H9 (cell line): Measurements from ENCODE around the gene DPH6. TPM values are rescaled to one million over a fixed set of nuclear protein-coding genes. Genes with fewer than 3 reads are reported as not detected.

Source experiments
- DNase-seq: peaks from one replicate; pipeline ENCODE4 v3.0.0-alpha.2; 2017
- H2AFZ ChIP-seq: one replicate; pipeline ENCODE4 v1.6.1; 2013; ENCODE audit warnings: mild to moderate bottlenecking, low read length, control low read depth, moderate library complexity
- H2AK5ac ChIP-seq: 2 replicates; pipeline ENCODE4 v1.6.1; 2013; ENCODE audit warnings: low read length, control low read depth, mixed read lengths; ENCODE audit not compliant: insufficient read length
- H2BK120ac ChIP-seq: one replicate; pipeline ENCODE4 v1.6.1; 2013; ENCODE audit warnings: low read depth, mild to moderate bottlenecking, low read length, control low read depth, inconsistent platforms; ENCODE audit not compliant: poor library complexity, severe bottlenecking
- H2BK12ac ChIP-seq: 2 replicates; pipeline ENCODE4 v1.6.1; 2013; ENCODE audit warnings: low read length, control low read depth, mixed read lengths, low read depth; ENCODE audit not compliant: insufficient read length
- H2BK15ac ChIP-seq: 2 replicates; pipeline ENCODE4 v1.6.1; 2013; ENCODE audit warnings: low read depth, low read length, control low read depth
- H2BK20ac ChIP-seq: one replicate; pipeline ENCODE4 v1.6.1; 2013; ENCODE audit warnings: low read depth, mild to moderate bottlenecking, low read length, control low read depth, inconsistent platforms; ENCODE audit not compliant: poor library complexity, severe bottlenecking
- H2BK5ac ChIP-seq: 2 replicates; pipeline ENCODE4 v1.6.1; 2013; ENCODE audit warnings: low read length, control low read depth, mixed read lengths; ENCODE audit not compliant: insufficient read length
- H3K14ac ChIP-seq: 2 replicates; pipeline ENCODE4 v1.6.1; 2013; ENCODE audit warnings: low read length, control low read depth; ENCODE audit not compliant: insufficient read depth
- H3K18ac ChIP-seq: 2 replicates; pipeline ENCODE4 v1.6.1; 2013; ENCODE audit warnings: low read depth, mild to moderate bottlenecking, mixed read lengths, low read length, control low read depth; ENCODE audit not compliant: insufficient read length
- H3K23ac ChIP-seq: 2 replicates; pipeline ENCODE4 v1.6.1; 2013; ENCODE audit warnings: low read length, control low read depth, mixed read lengths, low read depth; ENCODE audit not compliant: insufficient read length
- H3K23me2 ChIP-seq: 2 replicates; pipeline ENCODE4 v1.6.1; 2013; ENCODE audit warnings: low read depth, mild to moderate bottlenecking, mixed read lengths, low read length, control low read depth; ENCODE audit not compliant: insufficient read length, poor library complexity, severe bottlenecking
- H3K27ac ChIP-seq: 2 replicates; pipeline ENCODE4 v1.5.1; 2013; ENCODE audit warnings: low read length, control low read depth, mixed read lengths, low read depth; ENCODE audit not compliant: insufficient read length
- H3K27me3 ChIP-seq: 2 replicates; pipeline ENCODE4 v1.6.1; 2013; ENCODE audit warnings: low read length, control low read depth, inconsistent platforms; ENCODE audit not compliant: insufficient read depth
- H3K4ac ChIP-seq: 2 replicates; pipeline ENCODE4 v1.6.1; 2013; ENCODE audit warnings: low read depth, mild to moderate bottlenecking, control low read depth, inconsistent platforms, low read length, moderate library complexity
- H3K4me1 ChIP-seq: 2 replicates; pipeline ENCODE4 v1.6.1; 2013; ENCODE audit warnings: low read length, control low read depth, inconsistent platforms; ENCODE audit not compliant: insufficient read depth
- H3K4me2 ChIP-seq: 2 replicates; pipeline ENCODE4 v1.6.1; 2013; ENCODE audit warnings: low read length, control low read depth, mixed read lengths; ENCODE audit not compliant: insufficient read length, insufficient read depth
- H3K56ac ChIP-seq: 2 replicates; pipeline ENCODE4 v1.6.1; 2013; ENCODE audit warnings: low read depth, mild to moderate bottlenecking, mixed read lengths, low read length, control low read depth; ENCODE audit not compliant: insufficient read length
- H3K79me1 ChIP-seq: 2 replicates; pipeline ENCODE4 v1.6.1; 2013; ENCODE audit warnings: low read depth, mild to moderate bottlenecking, moderate library complexity, low read length, control low read depth, inconsistent platforms; ENCODE audit not compliant: insufficient read depth, poor library complexity, severe bottlenecking
- H3K79me2 ChIP-seq: 2 replicates; pipeline ENCODE4 v1.6.1; 2013; ENCODE audit warnings: low read length, control low read depth, inconsistent platforms; ENCODE audit not compliant: insufficient read depth
- H3K9ac ChIP-seq: 2 replicates; pipeline ENCODE4 v1.6.1; 2013; ENCODE audit warnings: low read length, control low read depth, mixed read lengths; ENCODE audit not compliant: insufficient read length; ENCODE audit errors: extremely low read depth
- H3K9me3 ChIP-seq: one replicate; pipeline ENCODE4 v1.6.1; 2013; ENCODE audit warnings: low read depth, low read length, inconsistent platforms; ENCODE audit not compliant: control insufficient read depth
- H3T11ph ChIP-seq: one replicate; pipeline ENCODE4 v1.6.1; 2013; ENCODE audit warnings: mild to moderate bottlenecking, low read length, control low read depth, inconsistent platforms
- H4K20me1 ChIP-seq: one replicate; pipeline ENCODE4 v1.6.1; 2013; ENCODE audit not compliant: control insufficient read depth, insufficient read length, insufficient read depth
- H4K5ac ChIP-seq: 2 replicates; pipeline ENCODE4 v1.6.1; 2013; ENCODE audit warnings: low read depth, mild to moderate bottlenecking, mixed read lengths, low read length, control low read depth; ENCODE audit not compliant: insufficient read length
- H4K8ac ChIP-seq: replicated peaks from 2 replicates; pipeline ENCODE4 v1.6.1; 2013; ENCODE audit warnings: low read length, control low read depth, mixed read lengths, low read depth; ENCODE audit not compliant: insufficient read length
- H4K91ac ChIP-seq: 2 replicates; pipeline ENCODE4 v1.6.1; 2013; ENCODE audit warnings: low read depth, mild to moderate bottlenecking, moderate library complexity, mixed read lengths, low read length, control low read depth; ENCODE audit not compliant: insufficient read length
- H3K27ac Mint-ChIP-seq, 3 experiments: 2 replicates in 2 of 3; 3 replicates in 1 of 3; pipeline ENCODE4 v1.8.0; 2020 to 2021; ENCODE audit warnings: mixed read lengths in 3 of 3, mild to moderate bottlenecking in 1 of 3, moderate library complexity in 1 of 3
- H3K27me3 Mint-ChIP-seq: 2 replicates; pipeline ENCODE4 v1.8.0; 2021; ENCODE audit warnings: low read depth, mild to moderate bottlenecking, moderate library complexity, mixed read lengths
- H3K36me3 Mint-ChIP-seq, 3 experiments: 2 replicates in 2 of 3; 3 replicates in 1 of 3; pipeline ENCODE4 v1.8.0; 2020 to 2021; ENCODE audit warnings: low read depth in 3 of 3, mixed read lengths in 3 of 3; ENCODE audit not compliant: insufficient read depth in 1 of 3
- H3K4me1 Mint-ChIP-seq, 2 experiments: 2 replicates each; pipeline ENCODE4 v1.8.0; 2020; ENCODE audit warnings: mixed read lengths in 2 of 2
- H3K4me3 Mint-ChIP-seq, 2 experiments: 2 replicates in 1 of 2; 3 replicates in 1 of 2; pipeline ENCODE4 v1.8.0; 2020 to 2021; ENCODE audit warnings: mild to moderate bottlenecking in 2 of 2, mixed read lengths in 2 of 2, moderate library complexity in 1 of 2
- H3K9me3 Mint-ChIP-seq, 2 experiments: 2 replicates in 1 of 2; 3 replicates in 1 of 2; pipeline ENCODE4 v1.8.0; 2020; ENCODE audit warnings: mild to moderate bottlenecking in 2 of 2, mixed read lengths in 2 of 2, moderate library complexity in 1 of 2
- WGBS: extraction: QIAGEN DNeasy Blood & Tissue Kit; methylation state at CpG from one replicate; pipeline ENCODE4 v1.1.7; 2013; ENCODE audit warnings: missing lambda C conversion rate, low lambda C conversion rate, mixed read lengths; ENCODE audit not compliant: insufficient read length; ENCODE audit errors: extremely low coverage; 5-methylcytosine and 5-hydroxymethylcytosine counted together
- total RNA-seq: library from RNA; stranded (reverse); gene quantifications from 2 replicates; pipeline ENCODE4 v1.2.1, GENCODE V29; 2021
- TF ChIP-seq, protein P1 (sequence below): fragments of 200-600 bp; sonication (generic); conservative IDR thresholded peaks from 3 replicates; pipeline ENCODE4 v1.8.0; 2021; ENCODE audit warnings: antibody characterized with exemption, mild to moderate bottlenecking

Gene DPH6
- total RNA-seq, 1 experiment from 2014 or later = 42.0 TPM

GRCh38 chr15:35381328-35381727, 164.6 kb downstream of the DPH6 start:
- Histone ChIP-seq H3K27me3 (no peaks in the 10 kb centered on the region), H3K9me3 (no peaks in the 10 kb centered on the region), H2BK120ac (no peak overlapping the region), H3K9ac (no peak overlapping the region), H3K4me1 (no peaks in the 10 kb centered on the region; the same call in 1 of the 2 replicates), H4K8ac (no peak overlapping the region), H2AK5ac (no peak overlapping the region), H3K79me1 (no peaks in the 10 kb centered on the region), H3K23me2 (no peaks in the 10 kb centered on the region), H3K23ac (no peak overlapping the region), H3K27ac (no peak overlapping the region), H4K5ac (no peak overlapping the region), H2BK15ac (no peak overlapping the region), H3K4ac (no peak overlapping the region), H2BK12ac (no peak overlapping the region), H3K14ac (no peak overlapping the region), H4K20me1 (no peaks in the 10 kb centered on the region), H2BK5ac (no peak overlapping the region), H3K79me2 (no peaks in the 10 kb centered on the region), H3K18ac (no peak overlapping the region), H3K4me2 (no peak overlapping the region), H2AFZ (no peak overlapping the region), H4K91ac (no peak overlapping the region), H3T11ph (no peak overlapping the region), H2BK20ac (no peak overlapping the region), H3K56ac (no peak overlapping the region)
- no CpG with 5 or more reads among the region's 3 CpGs for WGBS
- no peaks in the 10 kb centered on the region; a peak in 1 of 4 replicates for H3K4me1 Mint-ChIP-seq
- H3K27ac Mint-ChIP-seq = no peak overlapping the region
- DNase-seq = no peak
- H3K27me3 Mint-ChIP-seq = no peaks in the 10 kb centered on the region
- peaks cover 5 to 14% (median 11%) of the 10 kb centered on the region in 3 experiments; a peak in 6 of 7 replicates for H3K36me3 Mint-ChIP-seq
- peaks cover 4 to 13% of the 10 kb centered on the region in 2 experiments; a peak in 4 of 5 replicates for H3K9me3 Mint-ChIP-seq
- TF ChIP-seq, protein P1, sequence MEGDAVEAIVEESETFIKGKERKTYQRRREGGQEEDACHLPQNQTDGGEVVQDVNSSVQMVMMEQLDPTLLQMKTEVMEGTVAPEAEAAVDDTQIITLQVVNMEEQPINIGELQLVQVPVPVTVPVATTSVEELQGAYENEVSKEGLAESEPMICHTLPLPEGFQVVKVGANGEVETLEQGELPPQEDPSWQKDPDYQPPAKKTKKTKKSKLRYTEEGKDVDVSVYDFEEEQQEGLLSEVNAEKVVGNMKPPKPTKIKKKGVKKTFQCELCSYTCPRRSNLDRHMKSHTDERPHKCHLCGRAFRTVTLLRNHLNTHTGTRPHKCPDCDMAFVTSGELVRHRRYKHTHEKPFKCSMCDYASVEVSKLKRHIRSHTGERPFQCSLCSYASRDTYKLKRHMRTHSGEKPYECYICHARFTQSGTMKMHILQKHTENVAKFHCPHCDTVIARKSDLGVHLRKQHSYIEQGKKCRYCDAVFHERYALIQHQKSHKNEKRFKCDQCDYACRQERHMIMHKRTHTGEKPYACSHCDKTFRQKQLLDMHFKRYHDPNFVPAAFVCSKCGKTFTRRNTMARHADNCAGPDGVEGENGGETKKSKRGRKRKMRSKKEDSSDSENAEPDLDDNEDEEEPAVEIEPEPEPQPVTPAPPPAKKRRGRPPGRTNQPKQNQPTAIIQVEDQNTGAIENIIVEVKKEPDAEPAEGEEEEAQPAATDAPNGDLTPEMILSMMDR = no peak
- H3K4me3 Mint-ChIP-seq = no peak overlapping the region
